Dedifferentiated amniotic fluid mesenchymal stem cell (primary cell): Measurements from ENCODE around the gene ACKR4.

ENCODE experiments used
- DNase-seq: peaks from one replicate; pipeline ENCODE4 v3.0.0-alpha.2; 2016; ENCODE audit errors: extremely low spot score

ACKR4 gene

GRCh38 chr3:132641837-132642538 is 44.9 kb downstream of the ACKR4 start:
- DNase-seq: peak; percentile 78

DNA sequence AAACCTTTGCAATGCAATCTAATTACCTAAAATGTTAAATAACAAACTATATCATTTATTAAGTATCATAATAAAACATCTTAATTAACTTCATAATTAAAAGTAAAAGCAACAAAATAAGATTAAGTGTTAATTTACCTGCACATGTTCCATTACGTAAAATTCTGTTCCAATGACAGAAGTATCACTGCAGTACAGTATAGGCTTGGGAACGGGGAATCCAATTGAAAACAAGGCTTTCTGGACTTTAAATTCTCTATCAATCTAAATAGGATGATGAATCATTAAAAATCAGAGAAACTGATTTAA is 45.4 kb downstream of the ACKR4 start:
- DNase-seq: no peak

- no peak for DNase-seq
These were observed 46.3 kb downstream of the ACKR4 start for GRCh38 chr3:132643366-132643765.

DNA sequence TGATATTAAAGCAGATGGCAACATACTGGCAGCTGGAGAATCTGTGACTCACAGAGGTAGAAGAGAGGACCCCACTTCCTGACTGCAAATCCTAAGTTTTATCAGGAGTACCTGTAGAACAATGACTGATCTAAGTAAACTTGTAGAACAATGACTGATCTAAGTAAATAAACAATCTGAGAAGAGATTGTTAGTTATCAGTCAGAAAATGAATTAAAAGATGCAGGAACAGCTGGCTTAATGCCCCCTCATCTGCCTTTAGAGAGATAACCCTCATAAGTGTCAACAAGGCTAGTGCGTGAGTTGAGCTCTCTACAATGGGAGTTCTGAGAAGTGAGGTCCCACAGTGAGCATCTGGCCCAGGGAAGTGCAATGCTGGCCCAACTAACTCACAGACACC is 48.0 kb downstream of the ACKR4 start:
- DNase-seq: no peak

DNA sequence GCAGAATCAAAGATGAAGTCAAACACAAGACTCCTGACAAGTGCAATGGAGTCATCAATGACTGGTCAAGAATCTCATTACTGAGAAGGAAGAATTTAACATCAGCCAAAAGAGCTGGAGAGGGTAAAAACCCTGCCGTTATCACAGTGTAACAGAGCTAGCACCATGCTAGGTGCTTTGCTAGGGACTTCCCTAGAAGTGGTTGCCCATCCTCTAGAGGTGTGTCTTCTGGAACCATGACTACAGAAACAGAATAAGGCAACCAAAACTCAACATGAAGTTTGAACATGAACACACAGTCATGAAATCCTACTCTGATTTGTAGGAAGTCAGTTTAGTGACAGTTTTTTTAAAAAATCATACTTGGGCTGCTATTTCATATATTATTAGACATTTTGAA is 53.1 kb downstream of the ACKR4 start:
- no peak for DNase-seq
